RCC 7860 (cell line): ENCODE results near the gene SLC39A13.

ENCODE experiments used
- DNase-seq: peaks from one replicate; pipeline ENCODE4 v3.0.0-alpha.2; 2015; ENCODE audit warnings: low spot score
- FAIRE-seq: peaks from 2 replicates; lab custom pipeline; 2012; peaks lifted over from hg19 to GRCh38; lab: Jason Lieb, UNC

SLC39A13 gene

DNA sequence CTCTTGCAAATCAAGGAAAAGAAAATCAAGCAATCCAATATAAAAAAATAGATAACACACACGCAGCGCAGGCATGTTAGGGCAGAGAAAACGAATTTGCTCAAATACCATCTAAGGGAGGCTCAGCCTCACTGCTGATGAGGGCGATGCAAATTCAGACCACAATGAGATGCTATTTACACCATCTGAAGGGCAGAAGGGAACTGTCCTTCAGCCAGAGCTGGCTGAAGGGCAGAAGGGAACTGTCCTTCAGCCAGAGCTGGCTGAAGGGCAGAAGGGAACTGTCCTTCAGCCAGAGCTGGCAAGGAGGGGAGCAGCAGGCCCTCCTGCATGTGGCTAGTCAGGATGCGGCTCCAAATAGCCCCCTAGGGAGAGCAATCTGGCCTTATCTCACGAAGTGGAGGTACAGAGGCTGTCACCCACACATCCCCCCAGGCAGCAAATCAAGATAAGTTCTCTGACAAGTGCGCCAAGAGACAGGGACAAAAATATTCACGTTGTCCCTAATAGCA, 7.6 kb upstream of the SLC39A13 start:
- FAIRE-seq, result no peak
- no peak for DNase-seq

DNA sequence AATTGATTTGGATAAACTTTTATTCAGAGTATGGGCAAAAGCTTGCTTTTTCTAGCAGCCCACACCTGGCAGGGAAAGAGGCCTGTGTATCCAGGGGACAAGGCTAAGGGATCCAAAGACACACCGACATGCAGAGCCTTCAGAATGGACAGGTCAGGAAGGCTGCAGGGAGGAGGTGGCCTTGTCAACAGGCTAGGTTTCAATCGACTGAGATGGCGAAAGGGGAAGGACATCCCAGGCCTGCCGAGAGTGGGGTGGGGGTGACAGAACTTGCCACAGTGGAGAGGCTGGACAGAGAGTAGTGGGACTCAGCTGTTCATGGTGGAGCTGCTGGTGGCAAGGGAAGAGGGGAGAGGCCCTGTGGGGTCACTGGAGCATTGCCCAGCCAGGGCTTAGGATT, 5.3 kb upstream of the SLC39A13 start:
- FAIRE-seq (no peak), DNase-seq (no peak)

DNA sequence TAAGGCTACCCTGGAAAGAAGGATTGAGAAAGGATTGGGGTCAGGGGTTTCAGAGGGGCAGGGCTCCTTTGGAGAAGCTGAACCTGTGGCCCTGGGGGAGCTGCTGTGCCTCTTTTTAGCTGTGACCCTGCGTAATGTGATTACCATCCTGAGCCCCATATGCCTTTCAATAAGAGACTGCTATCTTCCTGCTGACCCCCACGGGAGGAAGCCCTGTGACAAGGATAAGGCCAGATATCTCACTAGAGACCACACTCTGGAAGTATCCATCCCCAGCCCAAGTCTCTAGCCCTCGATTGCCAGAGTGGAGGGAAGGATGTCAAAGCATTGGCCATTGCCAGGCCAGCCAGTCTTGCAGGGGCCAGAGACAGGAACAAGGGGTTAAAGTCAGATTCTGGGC, 4.8 kb upstream of the SLC39A13 start:
- no peak for FAIRE-seq
- no peak for DNase-seq

DNA sequence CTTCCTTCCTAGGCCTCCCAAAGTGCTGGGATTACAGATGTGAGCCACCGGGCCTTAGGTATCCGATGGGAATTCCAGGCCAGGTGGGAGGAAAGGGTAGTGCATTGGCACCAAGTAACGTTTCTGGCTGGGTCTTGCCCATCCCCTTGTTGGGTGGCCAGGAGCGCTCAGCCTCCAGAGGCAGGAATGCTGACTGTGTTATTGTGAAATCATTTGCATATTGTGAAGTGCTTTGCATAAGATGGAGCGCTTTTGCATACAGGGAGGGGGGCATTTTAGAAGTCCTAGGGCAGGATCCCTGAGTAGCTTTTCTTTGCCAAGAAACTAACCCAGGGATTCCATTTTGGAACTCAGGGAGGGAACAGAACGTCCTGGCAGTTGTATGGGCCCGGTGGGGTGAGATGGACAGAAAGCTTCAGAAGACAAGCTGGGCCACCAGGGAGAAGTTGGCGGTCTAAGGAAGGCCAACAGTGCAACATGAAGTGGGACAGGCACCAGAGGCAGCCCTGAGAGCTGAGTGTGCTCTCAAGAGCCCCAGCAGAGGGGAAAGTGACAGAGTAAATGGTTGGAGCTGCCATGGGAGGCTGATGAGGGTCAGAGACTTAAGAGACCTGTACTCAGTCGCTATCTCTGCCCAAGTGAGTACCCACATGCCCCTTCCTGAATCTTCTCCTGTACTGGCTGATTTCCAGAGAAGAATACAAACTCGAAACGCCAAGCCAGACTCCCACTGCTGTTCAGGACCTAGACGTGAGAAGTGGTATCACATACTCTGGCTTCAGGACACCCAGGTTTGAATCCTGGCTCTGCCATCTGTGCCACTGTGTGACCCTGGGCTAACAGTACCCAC, 1.3 kb upstream of the SLC39A13 start:
- DNase-seq (no peak), FAIRE-seq (no peak)

DNA sequence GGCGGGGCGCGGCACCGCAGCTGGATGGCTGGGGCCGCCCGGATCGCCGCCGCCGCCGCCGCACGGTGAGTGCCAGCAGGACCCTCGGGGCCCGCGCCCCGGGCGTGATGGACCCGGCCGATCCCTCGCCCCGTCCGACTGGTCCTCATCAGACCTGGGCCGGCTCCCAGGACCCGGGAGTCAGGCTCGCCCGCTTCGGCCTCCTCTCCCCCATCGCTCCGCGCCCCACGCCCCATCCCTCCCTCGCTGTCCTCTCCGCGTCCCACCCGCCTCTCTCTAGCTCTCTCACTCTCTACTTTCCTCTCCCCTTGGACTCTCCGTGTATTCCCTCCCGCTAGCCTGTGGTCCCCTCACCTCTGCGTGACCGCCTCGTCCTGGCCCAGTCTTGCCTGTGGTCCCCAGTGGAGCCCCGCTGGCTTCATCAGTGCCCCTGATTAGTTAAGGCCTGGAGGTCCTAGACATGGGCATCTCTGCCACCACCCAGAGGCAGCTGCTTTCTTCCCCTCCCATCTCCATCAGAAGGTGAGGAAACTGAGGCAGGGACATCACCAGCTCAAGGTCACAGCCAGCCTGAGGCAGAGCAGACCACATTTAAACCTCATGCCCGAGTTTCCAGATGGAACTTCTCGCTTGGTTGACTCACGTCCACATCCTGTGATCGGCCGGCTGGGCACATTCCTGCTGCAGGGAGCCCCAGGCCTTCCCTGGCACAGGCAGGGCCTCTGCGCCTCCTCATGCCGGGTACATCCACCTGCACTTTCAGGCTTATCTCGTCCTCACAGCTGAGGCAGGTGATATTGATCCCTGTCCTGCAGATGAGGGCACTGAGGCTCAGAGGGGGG, 429 bp downstream of the SLC39A13 start:
- peak; percentile 71 for DNase-seq
- no peak for FAIRE-seq

DNA sequence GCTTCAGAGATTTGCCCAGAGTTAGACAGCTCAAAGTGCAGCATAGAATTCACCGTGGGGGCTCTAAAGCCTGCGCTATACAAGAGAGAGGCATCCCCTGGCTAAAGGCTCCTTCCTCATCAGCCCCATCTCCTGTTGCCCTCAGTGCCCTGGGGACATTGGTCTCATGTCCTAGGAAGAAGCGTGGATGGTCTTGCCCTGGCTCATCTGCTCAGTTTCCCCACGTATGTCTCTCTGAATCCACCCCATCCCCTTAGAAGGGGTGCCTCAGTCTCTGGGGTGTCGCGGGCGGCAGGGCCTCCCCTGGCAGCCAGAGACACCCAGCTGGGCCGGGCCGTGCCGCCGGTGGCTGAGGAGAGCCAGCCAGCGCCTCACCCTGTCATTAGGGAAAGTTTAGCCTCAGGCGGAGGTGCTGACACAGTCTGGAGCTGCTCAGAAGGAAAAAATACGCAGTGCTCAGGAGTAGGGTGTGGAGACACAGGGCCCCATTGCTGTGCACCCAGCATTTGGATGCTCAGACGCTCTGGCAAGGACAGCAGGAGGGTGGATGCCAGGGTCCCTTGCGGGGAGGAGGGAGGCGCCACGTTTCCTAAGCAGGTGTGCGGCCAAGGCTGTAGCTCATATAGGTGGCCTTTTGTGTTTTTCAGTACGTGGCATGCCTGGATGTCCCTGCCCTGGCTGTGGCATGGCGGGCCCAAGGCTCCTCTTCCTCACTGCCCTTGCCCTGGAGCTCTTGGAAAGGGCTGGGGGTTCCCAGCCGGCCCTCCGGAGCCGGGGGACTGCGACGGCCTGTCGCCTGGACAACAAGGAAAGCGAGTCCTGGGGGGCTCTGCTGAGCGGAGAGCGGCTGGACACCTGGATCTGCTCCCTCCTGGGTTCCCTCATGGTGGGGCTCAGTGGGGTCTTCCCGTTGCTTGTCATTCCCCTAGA, 1.3 kb downstream of the SLC39A13 start:
- no peak for FAIRE-seq
- DNase-seq, result no peak

DNA sequence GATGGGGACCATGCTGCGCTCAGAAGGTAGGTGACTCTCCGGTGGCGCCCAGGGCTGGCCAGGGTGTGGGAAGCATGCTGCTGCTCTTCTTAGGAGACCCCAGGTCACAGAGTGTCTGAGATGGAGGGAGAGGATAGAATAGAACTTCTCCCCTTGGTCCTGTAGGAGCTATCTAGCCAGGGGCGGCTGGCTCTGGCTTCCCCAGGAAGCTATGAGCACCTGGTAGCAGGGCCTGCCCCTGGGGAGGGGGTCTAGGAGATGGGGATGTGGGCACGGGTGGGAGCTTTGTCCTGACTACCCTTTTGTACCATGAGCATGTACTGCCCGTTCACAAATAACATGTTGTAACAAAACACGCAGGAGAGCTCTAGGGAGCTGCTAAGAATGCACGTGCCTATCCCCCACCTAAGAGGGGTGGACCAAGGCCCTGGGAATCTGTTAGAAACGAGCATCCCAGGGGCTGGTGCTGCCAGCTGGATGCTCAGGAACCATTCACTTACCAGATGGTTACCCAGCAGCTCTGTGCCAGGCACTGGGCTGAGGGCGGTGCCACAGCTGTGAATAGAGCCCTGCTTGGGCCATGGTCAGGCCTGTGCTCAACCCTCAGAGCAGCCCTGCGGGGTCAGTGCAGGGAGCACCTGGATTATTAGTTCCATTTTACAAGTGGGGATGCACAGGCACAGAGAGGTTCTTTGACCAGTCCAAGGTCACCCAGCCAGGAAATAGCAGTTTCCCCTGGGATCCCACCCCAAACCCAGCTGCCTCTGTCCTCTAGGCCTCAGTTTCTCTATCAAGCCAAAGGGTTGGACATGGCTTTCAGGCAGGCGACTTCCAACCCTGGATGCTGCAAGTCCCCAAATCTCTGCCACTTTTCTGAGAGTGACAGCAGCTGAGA, 2.2 kb downstream of the SLC39A13 start:
- FAIRE-seq (no peak), DNase-seq (no peak)

DNA sequence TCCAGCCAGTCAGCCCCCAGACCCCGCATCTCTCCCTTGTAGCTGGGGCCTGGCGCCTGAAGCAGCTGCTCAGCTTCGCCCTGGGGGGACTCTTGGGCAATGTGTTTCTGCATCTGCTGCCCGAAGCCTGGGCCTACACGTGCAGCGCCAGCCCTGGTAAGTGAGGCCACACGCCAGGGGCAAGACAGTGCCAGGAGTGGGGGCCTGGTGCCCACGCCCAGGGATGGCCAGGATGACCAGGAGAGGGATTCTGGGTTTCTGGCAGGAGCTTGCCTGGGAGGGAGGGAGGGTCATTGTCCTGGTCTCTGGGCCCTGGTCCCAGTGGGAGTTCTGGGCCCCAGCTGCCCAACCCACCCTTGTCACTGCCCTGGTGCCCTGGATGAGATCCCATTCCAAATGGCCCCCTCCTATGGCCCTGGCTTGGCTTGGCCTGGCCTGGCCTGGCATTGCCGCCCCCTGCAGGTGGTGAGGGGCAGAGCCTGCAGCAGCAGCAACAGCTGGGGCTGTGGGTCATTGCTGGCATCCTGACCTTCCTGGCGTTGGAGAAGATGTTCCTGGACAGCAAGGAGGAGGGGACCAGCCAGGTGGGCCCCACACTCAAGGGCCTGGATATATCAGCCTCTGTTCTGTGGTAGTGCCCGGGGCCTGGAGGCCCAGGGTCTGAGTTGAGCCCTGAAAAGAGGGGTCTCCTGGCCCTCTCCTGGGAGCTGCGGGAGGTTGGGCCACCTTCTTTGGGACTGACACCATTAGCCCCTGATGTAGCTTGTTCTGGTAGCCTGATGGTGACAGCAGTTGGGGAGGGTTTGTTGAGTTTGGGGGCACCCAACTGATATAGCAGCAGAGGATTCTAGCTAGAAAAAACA, 3.7 kb downstream of the SLC39A13 start:
- FAIRE-seq, result no peak

DNA sequence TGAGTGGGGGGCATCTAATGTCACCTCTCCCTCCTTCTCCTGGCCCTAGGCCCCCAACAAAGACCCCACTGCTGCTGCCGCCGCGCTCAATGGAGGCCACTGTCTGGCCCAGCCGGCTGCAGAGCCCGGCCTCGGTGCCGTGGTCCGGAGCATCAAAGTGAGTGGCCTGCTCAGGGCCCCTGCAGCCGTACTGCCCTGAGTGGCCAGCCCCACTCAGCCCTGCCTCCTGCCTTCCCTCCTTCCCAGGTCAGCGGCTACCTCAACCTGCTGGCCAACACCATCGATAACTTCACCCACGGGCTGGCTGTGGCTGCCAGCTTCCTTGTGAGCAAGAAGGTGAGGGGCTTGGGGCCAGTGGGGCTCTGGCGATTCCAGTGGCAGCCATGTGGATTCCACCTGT, 5.0 kb downstream of the SLC39A13 start:
- DNase-seq (no peak), FAIRE-seq (no peak)

More for the DNA sequence above, 3.7 kb downstream of the SLC39A13 start:
- no peak for DNase-seq

DNA sequence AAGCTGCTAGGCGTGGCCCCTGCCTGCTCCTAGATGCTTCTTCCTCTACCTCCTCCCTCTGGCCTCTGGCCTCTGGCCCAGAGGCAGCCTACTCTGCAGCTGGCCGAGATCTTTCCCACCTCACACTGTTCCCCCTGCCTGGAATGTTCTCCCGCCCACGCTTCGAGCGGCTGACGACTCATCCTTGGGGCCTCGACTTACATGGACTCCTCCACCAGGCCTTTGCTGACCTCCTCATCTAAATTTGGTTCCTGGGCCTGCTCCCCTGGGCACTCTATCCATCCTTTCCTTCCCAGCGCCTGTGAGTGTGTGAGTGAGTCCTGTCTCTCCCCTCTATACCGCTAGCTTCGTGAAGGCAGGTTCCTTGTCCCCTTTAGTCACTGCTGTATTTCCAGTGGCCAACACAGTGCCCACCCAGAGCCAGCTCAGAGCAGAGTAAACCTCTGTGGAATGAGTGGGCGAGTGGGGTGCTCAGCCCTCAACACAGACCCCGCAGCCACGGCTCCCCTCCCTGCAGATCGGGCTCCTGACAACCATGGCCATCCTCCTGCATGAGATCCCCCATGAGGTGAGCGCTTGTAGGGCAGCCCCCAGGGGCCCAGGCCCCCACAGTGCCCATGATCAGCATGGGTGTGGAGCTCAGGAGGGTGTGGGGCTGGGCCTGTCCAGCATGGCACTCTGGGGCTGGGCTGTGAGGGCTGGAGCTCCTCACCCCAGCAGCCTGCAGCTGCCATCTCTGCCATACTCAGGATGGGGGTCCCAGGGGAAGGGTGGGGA, 5.7 kb downstream of the SLC39A13 start:
- FAIRE-seq (no peak), DNase-seq (peak; percentile 33)

DNA sequence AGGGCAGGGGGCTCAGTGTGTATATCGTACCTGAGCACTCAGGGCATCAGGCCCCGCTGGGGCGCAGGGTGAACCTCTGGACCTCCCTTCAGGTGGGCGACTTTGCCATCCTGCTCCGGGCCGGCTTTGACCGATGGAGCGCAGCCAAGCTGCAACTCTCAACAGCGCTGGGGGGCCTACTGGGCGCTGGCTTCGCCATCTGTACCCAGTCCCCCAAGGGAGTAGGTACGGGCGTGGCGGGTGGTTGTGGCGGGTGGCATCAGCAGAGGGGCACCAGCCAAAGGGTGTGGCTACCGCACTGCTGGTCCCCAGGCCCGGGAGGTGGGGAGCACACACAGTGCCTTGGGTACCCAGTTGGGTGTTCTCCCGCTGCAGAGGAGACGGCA, 6.3 kb downstream of the SLC39A13 start:
- no peak for FAIRE-seq
- no peak for DNase-seq

DNA sequence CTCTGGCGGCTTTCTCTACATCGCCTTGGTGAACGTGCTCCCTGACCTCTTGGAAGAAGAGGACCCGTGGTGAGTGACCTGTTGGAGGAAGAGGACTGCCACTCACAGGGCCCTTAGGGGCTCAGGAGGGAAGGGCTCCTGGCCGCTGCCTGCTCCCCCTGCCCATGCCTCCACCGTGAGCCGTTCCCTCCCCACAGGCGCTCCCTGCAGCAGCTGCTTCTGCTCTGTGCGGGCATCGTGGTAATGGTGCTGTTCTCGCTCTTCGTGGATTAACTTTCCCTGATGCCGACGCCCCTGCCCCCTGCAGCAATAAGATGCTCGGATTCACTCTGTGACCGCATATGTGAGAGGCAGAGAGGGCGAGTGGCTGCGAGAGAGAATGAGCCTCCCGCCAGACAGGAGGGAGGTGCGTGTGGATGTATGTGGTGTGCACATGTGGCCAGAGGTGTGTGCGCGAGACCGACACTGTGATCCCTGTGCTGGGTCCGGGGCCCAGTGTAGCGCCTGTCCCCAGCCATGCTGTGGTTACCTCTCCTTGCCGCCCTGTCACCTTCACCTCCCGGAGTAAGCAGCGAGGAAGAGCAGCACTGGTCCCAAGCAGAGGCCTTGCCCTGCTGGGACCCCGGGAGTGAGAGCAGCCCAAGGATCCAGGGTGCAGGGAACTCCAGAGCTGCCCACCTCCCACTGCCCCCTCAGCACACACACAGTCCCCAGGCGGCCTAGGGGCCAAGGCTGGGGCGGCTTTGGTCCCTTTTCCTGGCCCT, 6.9 kb downstream of the SLC39A13 start:
- no peak for FAIRE-seq
- DNase-seq, result no peak

DNA sequence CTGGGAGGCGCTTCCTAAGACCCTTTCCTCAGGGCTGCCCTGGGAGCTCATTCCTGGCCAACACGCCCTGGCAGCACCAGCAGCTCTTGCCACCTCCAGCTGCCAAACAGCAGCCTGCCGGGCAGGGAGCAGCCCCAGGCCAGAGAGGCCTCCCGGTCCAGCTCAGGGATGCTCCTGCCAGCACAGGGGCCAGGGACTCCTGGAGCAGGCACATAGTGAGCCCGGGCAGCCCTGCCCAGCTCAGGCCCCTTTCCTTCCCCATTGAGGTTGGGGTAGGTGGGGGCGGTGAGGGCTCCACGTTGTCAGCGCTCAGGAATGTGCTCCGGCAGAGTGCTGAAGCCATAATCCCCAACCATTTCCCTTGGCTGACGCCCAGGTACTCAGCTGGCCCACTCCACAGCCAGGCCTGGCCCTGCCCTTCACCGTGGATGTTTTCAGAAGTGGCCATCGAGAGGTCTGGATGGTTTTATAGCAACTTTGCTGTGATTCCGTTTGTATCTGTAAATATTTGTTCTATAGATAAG, 7.6 kb downstream of the SLC39A13 start:
- FAIRE-seq (peak; percentile 89), DNase-seq (peak; percentile 81)

DNA sequence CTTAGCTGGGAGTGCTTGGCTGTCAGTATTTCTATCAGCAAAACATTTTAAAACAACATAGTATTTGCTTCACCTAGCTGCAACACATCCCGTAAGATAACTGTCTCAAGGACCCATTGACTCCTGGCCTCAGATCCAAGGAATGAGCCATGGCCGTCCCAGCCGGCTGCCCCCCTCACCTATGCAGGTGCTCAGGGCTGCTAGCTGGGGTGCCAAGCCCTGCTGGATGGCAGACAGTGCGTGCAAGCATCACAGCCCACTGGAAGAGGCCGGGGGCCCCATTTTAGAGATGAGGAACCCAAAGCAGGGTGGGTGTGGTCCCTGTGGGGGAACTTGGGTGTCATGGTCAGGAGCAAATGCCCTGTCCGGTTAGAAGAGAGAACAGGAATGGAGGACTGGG, 9.3 kb downstream of the SLC39A13 start:
- no peak for DNase-seq
- FAIRE-seq, result no peak

DNA sequence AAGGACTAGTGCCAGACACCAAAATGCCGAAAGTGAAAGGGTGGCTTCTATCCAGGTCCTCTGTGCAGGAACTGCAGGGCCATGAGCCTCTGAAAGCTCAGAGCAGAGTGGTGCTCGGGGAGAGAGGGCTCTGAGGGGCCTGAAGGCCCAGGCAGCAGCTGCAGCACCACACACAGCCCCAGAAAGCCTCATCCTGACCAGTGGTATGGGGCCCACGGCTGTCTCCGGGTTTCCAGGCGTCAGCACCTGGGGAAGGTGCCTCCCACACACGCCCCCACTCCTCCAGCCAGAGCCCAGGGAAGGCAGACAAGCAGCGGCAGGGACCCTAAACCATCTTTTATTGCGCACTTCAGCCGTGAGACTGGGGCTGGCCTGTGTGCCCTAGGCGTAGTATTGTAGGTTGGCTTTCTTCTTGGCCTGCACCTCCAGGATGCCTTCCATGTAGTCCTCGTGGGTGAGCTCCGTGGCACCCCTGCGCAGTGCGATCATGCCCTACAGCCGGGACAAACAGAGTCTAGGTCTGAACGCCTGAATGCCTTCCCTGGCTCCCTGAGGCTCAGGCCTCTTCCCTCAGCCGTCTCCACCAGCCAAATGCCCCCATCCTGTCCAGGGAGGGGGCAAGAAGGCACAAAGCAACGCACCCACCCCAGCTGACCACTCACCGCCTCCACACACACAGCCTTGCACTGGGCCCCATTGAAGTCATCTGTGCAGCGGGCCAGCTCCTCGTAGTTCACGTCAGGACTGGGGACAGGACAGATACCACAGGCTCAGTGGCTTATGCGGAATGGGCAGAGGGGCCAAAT, 10.3 kb downstream of the SLC39A13 start:
- no peak for FAIRE-seq

DNA sequence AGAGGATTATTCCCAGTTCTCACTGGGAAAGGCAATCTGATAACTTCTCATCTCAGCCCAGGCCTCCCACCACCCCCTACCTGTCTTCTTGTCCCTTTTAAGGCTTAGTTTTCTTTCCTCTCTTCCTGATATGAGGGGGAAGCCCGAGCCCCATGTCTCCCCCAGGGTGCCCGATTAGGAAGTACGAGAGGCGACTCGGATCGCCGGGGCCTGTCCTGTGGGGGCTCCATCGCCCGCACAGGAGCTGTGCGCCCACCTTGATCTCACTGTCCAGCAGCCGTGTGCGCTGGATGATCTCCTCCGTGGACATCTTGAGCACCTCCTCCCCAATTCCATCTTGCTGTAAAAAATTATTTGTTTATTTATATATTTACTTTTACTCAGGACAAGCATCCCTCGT, 17.2 kb downstream of the SLC39A13 start:
- no peak for FAIRE-seq
- DNase-seq, result no peak

More for the DNA sequence above, 10.3 kb downstream of the SLC39A13 start:
- DNase-seq, result no peak
